Brain microvascular endothelial cell (primary cell): ENCODE measurements around the gene BDP1.
A peak's percentile ranks its signal among the peaks of the same experiment; 100 is the strongest.

Source experiments
- DNase-seq: peaks from one replicate; pipeline ENCODE4 v3.0.0-alpha.2; 2020
- H3K27ac ChIP-seq: fragments of 250-450 bp; sonication (Bioruptor Pico); 2 replicates; pipeline ENCODE4 v1.5.1; 2020; ENCODE audit warnings: mild to moderate bottlenecking, moderate library complexity
- H3K27me3 ChIP-seq: fragments of 250-450 bp; sonication (Bioruptor Pico); replicated peaks from 2 replicates; pipeline ENCODE4 v1.5.1; 2020; ENCODE audit warnings: mild to moderate bottlenecking
- H3K36me3 ChIP-seq: fragments of 250-450 bp; sonication (Bioruptor Pico); replicated peaks from 2 replicates; pipeline ENCODE4 v1.5.1; 2020; ENCODE audit warnings: mild to moderate bottlenecking
- H3K4me3 ChIP-seq: 2 replicates; pipeline ENCODE4 v1.5.1; 2011; ENCODE audit warnings: low read depth, mild to moderate bottlenecking, control low read depth, low read length, moderate library complexity
- in situ Hi-C: cut with HindIII; loops from 2 replicates; pipeline ENCODE4 v1.10.0; 2017; ENCODE audit warnings: low sequenced_read_pairs, low pct_ligation_motif_present
- TF ChIP-seq, protein P1 (sequence below): IDR thresholded peaks from 2 replicates; pipeline ENCODE4 v1.5.1; 2011; ENCODE audit warnings: low read depth, mild to moderate bottlenecking, moderate library complexity, low read length, control low read depth, inconsistent platforms; ENCODE audit errors: missing control alignments

Gene BDP1

GRCh38 chr5:71460693-71461092 lies 5.2 kb downstream of the BDP1 start:
- Histone ChIP-seq H3K4me3 (no peak overlapping the region), H3K27me3 (no peaks in the 10 kb centered on the region), H3K36me3 (peaks cover 48% of the 10 kb centered on the region), H3K27ac (no peak overlapping the region)
- TF ChIP-seq, protein P1, sequence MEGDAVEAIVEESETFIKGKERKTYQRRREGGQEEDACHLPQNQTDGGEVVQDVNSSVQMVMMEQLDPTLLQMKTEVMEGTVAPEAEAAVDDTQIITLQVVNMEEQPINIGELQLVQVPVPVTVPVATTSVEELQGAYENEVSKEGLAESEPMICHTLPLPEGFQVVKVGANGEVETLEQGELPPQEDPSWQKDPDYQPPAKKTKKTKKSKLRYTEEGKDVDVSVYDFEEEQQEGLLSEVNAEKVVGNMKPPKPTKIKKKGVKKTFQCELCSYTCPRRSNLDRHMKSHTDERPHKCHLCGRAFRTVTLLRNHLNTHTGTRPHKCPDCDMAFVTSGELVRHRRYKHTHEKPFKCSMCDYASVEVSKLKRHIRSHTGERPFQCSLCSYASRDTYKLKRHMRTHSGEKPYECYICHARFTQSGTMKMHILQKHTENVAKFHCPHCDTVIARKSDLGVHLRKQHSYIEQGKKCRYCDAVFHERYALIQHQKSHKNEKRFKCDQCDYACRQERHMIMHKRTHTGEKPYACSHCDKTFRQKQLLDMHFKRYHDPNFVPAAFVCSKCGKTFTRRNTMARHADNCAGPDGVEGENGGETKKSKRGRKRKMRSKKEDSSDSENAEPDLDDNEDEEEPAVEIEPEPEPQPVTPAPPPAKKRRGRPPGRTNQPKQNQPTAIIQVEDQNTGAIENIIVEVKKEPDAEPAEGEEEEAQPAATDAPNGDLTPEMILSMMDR, result no peak
- DNase-seq, result no peak
- in situ Hi-C loops, result no loop called here

GRCh38 chr5:71461360-71461759 lies 5.9 kb downstream of the BDP1 start:
- in situ Hi-C loops, result no loop called here
- DNase-seq, result no peak
- H3K27ac ChIP-seq, result no peak overlapping the region
- H3K27me3 ChIP-seq, result no peaks in the 10 kb centered on the region
- TF ChIP-seq, protein P1, result no peak
- H3K36me3 ChIP-seq, result peaks cover 53% of the 10 kb centered on the region
- no peak overlapping the region for H3K4me3 ChIP-seq

DNA sequence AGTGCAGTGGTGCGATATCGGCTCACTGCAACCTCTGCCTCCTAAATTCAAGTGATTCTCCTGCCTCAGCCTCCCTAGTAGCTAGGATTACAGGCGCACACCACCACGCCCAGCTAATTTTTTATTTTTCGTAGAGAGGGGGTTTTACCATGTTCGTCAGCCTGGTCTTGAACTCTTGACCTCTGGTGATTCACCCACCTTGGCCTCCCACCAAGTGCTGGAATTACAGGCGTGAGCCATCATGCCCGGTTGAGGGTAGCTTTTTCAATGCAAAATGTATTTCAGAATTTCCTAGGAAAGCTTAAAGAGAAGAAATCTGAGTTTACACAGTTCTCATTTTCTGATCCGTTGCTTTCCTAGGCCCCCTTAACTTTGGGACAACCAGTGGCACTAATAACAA lies 15.7 kb downstream of the BDP1 start:
- Histone ChIP-seq H3K27me3 (no peaks in the 10 kb centered on the region), H3K27ac (peak overlapping the region; percentile 59), H3K36me3 (peaks cover 38% of the 10 kb centered on the region), H3K4me3 (no peak overlapping the region)
- peak; percentile 77 for DNase-seq
- TF ChIP-seq, protein P1, result no peak
- in situ Hi-C loops, result no loop called here

DNA sequence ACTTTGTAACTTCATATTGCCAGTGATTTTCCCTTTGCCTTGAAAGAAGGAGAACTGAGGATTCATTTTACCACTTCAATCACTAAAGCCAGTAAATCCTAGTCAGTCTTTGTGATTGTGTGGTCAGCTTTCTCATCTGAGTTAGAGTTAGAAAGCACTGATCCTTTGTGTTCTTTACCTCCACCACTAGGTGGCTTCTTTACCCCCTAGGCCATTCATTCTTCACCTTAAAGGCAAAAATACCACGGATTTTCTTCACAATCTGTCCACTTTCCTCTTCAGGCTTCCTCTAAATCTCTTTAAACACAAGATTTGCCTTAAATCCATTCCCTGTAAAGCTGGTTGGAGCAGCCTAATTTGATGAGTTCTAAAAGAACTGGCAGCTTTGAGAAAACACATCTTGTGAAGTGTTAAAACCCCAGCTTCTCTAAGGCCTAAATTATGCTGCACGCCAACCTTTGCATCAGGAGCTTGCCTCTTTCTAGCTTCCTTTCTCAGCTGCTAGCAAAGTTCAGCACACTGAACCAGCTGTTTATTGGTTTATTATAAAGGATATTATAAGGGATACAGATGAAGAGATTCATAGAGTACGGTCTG lies 20.4 kb downstream of the BDP1 start:
- H3K36me3 ChIP-seq, result peaks cover 25% of the 10 kb centered on the region
- no peak for DNase-seq
- TF ChIP-seq, protein P1, result peak; percentile 72
- in situ Hi-C loops, result no loop called here
- H3K27me3 ChIP-seq, result no peaks in the 10 kb centered on the region
- H3K4me3 ChIP-seq, result no peak overlapping the region
- H3K27ac ChIP-seq, result no peak overlapping the region

GRCh38 chr5:71481441-71481840 lies 26.0 kb downstream of the BDP1 start:
- H3K4me3 ChIP-seq, result no peak overlapping the region
- H3K27ac ChIP-seq, result no peak overlapping the region
- no peaks in the 10 kb centered on the region for H3K27me3 ChIP-seq
- TF ChIP-seq, protein P1, result no peak
- peaks cover 20% of the 10 kb centered on the region for H3K36me3 ChIP-seq
- in situ Hi-C loops, result no loop called here
- DNase-seq, result no peak

DNA sequence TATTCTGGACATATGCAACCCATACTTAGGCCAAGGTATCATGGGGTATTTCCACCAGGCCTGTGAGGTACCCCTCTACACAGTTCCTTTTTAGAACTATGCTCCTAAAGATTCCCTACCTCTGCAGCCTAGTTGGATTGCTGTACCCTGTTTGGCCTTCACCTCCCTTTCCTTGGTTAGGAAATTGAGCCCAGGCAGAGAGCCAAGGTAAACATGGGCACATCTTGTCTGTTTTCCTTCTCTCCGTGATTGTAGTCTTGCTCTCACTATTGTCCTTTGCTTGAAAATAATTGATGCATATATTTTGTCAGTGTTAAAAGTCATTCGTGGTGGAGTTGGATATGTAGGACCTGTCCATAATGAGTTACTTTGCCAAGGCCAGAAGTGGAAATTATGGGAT lies 26.7 kb downstream of the BDP1 start:
- Histone ChIP-seq H3K4me3 (no peak overlapping the region), H3K36me3 (peaks cover 18% of the 10 kb centered on the region), H3K27me3 (no peaks in the 10 kb centered on the region), H3K27ac (no peak overlapping the region)
- DNase-seq, result peak; percentile 56
- TF ChIP-seq, protein P1, result no peak
- in situ Hi-C loops, result no loop called here
